ENCODE data around the gene LDB1. TPM values are rescaled to one million over a fixed set of nuclear protein-coding genes. Genes with fewer than 3 reads are reported as not detected.
A peak's percentile ranks its signal among the peaks of the same experiment; 100 is the strongest.

LDB1 gene
- total RNA-seq, 2 experiments from 2014 or later, result 50.8 to 60.9 TPM

- Histone ChIP-seq H3K4me3 (ENCODE audit: low read depth, low read length, poor library complexity, severe bottlenecking) (no peak overlapping the region), H3K79me2 (ENCODE audit: insufficient read depth, low read depth, low read length) (peaks cover 7% of the 10 kb centered on the region; the same call in 1 of the 2 replicates), H3K9me2 (ENCODE audit: insufficient read depth, low read length) (no peaks in the 10 kb centered on the region), H3K4me1 (ENCODE audit: insufficient read depth, low read length, poor library complexity, severe bottlenecking) (no peaks in the 10 kb centered on the region), H3K36me3 (ENCODE audit: insufficient read depth, low read length) (peaks cover 74% of the 10 kb centered on the region), H3K9me3 (ENCODE audit: low read length) (no peaks in the 10 kb centered on the region), H3K27ac (ENCODE audit: low read depth, low read length, poor library complexity, severe bottlenecking) (no peak overlapping the region), H2AFZ (ENCODE audit: low read length) (no peak overlapping the region), H3K4me2 (ENCODE audit: low read length) (no peak overlapping the region), H4K20me1 (ENCODE audit: insufficient read depth, low read length) (no peaks in the 10 kb centered on the region; the same call in 1 of the 2 replicates)
- DNase-seq (ENCODE audit: low spot score), result no peak
- intact Hi-C loops (cut with micrococcal nuclease; ENCODE audit: unreplicated experiment), result no loop called here
- no peak for TF ChIP-seq CTCF (conservative IDR thresholded peaks at IDR 0.05; ENCODE audit: low read length)
- no peak for TF ChIP-seq EZH2phosphoT487 (IDR thresholded peaks at IDR 0.05; ENCODE audit: borderline replicate concordance, low read depth, low read length)
- POLR2A ChIA-PET, result no interaction called here
- BruUV-seq (replicated peaks), result TSS peak; percentile 67
- CTCF ChIA-PET (ENCODE audit: unreplicated experiment), result no interaction called here
Observed at GRCh38 chr10:102163342-102163989, 43.3 kb upstream of the LDB1 start.

DNA sequence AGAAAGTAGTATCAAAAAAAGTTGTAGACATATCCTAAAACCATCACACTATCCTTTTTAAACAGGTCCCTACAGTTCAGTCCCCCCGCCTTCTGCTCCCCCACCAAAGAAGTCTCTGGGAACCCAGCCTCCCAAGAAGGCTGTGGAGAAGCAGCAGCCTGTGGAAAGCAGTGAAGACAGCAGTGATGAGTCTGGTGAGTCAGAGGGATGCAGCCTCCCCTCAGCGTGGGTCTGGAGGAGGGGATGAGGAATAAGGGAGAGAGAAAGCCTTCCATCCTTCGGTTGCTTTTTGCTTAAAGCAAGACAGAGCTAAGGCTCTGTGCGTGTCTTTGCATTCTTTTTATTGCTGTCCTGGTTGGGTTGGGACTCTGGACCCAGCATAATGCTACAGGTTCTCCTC, 39.7 kb upstream of the LDB1 start:
- no peak for DNase-seq (ENCODE audit: low spot score)
- intact Hi-C loops (cut with micrococcal nuclease; ENCODE audit: unreplicated experiment), result no loop called here
- Histone ChIP-seq H3K4me3 (ENCODE audit: low read depth, low read length, poor library complexity, severe bottlenecking) (no peak overlapping the region), H3K4me2 (ENCODE audit: low read length) (no peak overlapping the region), H3K9me2 (ENCODE audit: insufficient read depth, low read length) (no peaks in the 10 kb centered on the region), H3K27ac (ENCODE audit: low read depth, low read length, poor library complexity, severe bottlenecking) (no peak overlapping the region), H4K20me1 (ENCODE audit: insufficient read depth, low read length) (peaks cover 19% of the 10 kb centered on the region), H3K9me3 (ENCODE audit: low read length) (no peaks in the 10 kb centered on the region), H3K79me2 (ENCODE audit: insufficient read depth, low read depth, low read length) (peaks cover 44% of the 10 kb centered on the region), H3K4me1 (ENCODE audit: insufficient read depth, low read length, poor library complexity, severe bottlenecking) (peaks cover 22% of the 10 kb centered on the region), H3K36me3 (ENCODE audit: insufficient read depth, low read length) (peaks cover 95% of the 10 kb centered on the region), H2AFZ (ENCODE audit: low read length) (no peak overlapping the region)
- TF ChIP-seq EZH2phosphoT487 (IDR thresholded peaks at IDR 0.05; ENCODE audit: borderline replicate concordance, low read depth, low read length) (no peak), CTCF (conservative IDR thresholded peaks at IDR 0.05; ENCODE audit: low read length) (no peak)
- CTCF ChIA-PET (ENCODE audit: unreplicated experiment), result interaction anchor here (0.7 to 1.0 kb wide), 2 partner anchors 9 to 10 kb away, joined by 3 to 4 read pairs; no protein-coding TSS in a partner anchor
- POLR2A ChIA-PET, result interaction anchor here (1.3 kb wide), 1 partner anchor 9 kb away, joined by 4 read pairs; no protein-coding TSS in a partner anchor
- BruUV-seq (replicated peaks), result no TSS peak

- Histone ChIP-seq H3K9me3 (ENCODE audit: low read length) (no peaks in the 10 kb centered on the region), H2AFZ (ENCODE audit: low read length) (no peak overlapping the region), H3K4me1 (ENCODE audit: insufficient read depth, low read length, poor library complexity, severe bottlenecking) (peaks cover 29% of the 10 kb centered on the region), H3K9me2 (ENCODE audit: insufficient read depth, low read length) (no peaks in the 10 kb centered on the region), H4K20me1 (ENCODE audit: insufficient read depth, low read length) (peaks cover 19% of the 10 kb centered on the region), H3K79me2 (ENCODE audit: insufficient read depth, low read depth, low read length) (peaks cover 51% of the 10 kb centered on the region), H3K36me3 (ENCODE audit: insufficient read depth, low read length) (peaks cover 99% of the 10 kb centered on the region), H3K4me2 (ENCODE audit: low read length) (no peak overlapping the region), H3K4me3 (ENCODE audit: low read depth, low read length, poor library complexity, severe bottlenecking) (no peak overlapping the region), H3K27ac (ENCODE audit: low read depth, low read length, poor library complexity, severe bottlenecking) (no peak overlapping the region)
- CTCF ChIA-PET (ENCODE audit: unreplicated experiment), result no interaction called here
- no peak for TF ChIP-seq EZH2phosphoT487 (IDR thresholded peaks at IDR 0.05; ENCODE audit: borderline replicate concordance, low read depth, low read length)
- no peak for TF ChIP-seq CTCF (conservative IDR thresholded peaks at IDR 0.05; ENCODE audit: low read length)
- no TSS peak for BruUV-seq (replicated peaks)
- no peak for DNase-seq (ENCODE audit: low spot score)
- intact Hi-C loops (cut with micrococcal nuclease; ENCODE audit: unreplicated experiment), result no loop called here
- POLR2A ChIA-PET, result interaction anchor here (0.7 kb wide), 1 partner anchor 1625 kb away, joined by 6 read pairs; no protein-coding TSS in a partner anchor
Observed at GRCh38 chr10:102159051-102159597, 39.0 kb upstream of the LDB1 start.

Data from OCI-LY7 (cell line).